ENCODE data around the gene PEX6.
"Not testable (repeated sequence)": the region's sequence is repeated elsewhere in the genome, so short reads cannot be mapped to it uniquely, and the experiment has no call there.

PEX6 gene

GRCh38 chr6:42963179-42963854 is 15.7 kb downstream of the PEX6 start:
- DNase-seq, result no peak

DNA sequence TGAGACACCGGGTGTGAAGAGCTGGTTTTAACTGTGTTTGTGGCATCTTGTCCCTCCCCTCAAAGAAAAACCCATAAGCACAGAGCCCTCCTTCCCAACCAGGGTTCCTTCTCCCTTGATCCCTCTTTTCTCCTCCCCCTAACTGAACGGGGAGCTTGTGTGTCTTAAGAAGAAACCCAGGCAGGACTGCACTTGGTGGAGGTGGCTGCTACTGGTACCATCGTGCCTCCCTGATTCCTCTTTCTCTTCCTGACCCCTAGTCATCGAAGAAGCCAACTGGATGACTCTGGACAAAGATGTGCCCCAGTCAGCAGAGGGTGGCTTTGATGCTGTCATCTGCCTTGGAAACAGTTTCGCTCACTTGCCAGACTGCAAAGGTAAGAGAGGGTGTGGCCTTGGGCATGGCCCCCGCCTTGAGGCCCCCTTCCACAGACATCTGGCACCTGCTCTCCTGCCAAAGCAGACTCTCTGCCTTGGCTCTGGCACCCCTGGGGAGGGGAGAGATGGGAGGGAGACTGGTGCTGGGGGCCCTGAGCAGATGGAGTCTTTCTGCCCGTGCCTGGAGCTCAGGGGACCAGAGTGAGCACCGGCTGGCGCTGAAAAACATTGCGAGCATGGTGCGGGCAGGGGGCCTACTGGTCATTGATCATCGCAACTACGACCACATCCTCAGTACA is 16.3 kb downstream of the PEX6 start:
- DNase-seq, result no peak

- no peak for DNase-seq
Observed at GRCh38 chr6:42962096-42962495, 16.9 kb downstream of the PEX6 start.

DNA sequence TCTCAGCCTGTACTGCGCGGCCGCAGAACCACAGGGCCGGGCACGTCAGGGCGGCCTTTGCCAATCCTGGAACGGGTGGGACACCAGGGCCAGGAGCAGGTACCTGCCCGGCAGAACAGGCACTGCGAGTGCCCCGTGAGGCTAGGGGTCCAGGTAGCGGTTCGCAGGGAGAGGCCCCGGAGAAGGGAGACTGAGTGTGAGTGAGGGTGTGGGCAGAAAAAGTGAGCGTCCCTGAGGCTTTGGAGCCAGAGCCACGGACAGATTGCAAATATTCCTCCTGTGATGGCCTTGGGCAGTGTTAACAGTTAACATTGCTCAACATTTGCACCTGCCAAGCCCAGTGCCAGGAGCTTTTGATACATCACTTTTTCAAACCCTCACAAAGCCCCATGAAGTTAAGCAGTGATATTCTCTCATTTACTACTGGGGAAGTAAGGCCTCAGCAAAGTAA is 17.9 kb downstream of the PEX6 start:
- no peak for DNase-seq

DNA sequence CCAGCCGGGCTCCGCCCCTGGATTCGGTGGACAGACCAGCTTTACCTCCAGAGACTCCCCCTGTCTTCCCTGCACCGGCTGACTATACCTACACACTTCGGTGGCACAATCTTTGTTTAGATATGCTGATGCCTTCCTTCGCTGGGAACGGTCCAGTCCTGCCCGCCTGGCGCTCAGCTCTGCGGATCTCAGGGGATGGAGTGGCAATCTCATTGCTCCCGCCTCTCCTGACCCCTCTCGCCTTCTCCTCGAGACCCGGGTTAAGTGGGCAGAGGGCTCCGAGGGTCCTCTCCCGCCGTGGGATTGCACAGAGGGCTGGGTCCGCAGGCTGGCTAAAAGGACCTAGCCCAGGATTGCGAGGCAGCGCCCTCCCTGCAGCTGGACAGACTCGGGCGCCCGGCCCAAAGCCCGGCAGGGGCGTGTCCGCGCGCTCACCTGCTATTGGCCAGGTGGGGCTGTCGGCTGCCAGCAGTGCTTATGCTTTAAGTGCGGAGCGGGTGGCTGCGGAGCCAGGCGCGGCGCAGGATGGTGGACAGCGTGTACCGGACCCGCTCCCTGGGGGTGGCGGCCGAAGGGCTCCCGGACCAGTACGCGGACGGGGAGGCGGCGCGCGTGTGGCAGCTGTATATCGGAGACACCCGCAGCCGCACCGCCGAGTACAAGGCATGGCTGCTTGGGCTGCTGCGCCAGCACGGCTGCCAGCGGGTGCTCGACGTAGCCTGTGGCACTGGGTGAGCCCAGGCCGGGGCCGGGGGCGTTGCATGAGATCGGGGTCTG is 18.6 kb downstream of the PEX6 start, which contains the start of gene GNMT:
GNMT (plus strand) TSS at position 512 of the 777 bp plus-strand sequence; CDS start at position 526, 14 bp downstream.
- peak; percentile 57 for DNase-seq

DNA sequence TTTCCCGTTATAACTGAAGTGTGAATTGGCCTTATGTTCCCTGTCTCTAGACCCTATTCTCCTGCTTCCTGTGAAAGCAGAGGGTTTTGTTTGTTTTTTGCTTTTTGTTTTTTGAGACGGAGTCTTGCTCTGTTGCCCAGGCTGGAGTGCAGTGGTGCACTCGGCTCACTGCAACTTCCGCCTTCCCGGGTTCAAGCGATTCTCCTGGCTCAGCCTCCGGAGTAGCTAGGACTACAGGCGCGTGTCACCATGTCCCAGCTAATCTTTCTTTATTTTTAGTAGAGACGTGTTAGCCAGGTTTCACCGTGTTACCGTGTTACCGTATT is 19.1 kb downstream of the PEX6 start:
- DNase-seq, result no peak

GRCh38 chr6:42958125-42958524 is 20.9 kb downstream of the PEX6 start:
- DNase-seq, result no peak

DNA sequence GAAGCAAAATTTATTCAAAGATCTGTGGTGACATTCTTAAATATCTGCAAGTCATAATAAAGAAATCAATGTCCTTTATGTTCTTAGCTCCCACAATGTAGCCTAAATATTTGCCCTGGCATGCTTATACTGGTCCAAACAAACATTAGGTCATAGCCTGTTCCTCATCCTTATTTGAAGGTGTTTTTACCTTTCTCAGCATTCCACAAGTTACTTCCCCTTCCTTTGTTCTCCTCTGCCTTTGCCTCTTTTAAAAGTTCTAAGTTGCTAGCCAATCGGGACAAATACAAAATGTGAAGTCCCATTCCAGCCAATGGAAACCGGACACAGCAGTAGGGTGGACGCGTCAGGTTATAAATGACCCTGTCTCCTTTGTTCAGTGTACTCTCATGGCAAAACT is 24.6 kb downstream of the PEX6 start:
- DNase-seq, result not testable (repeated sequence)

DNA sequence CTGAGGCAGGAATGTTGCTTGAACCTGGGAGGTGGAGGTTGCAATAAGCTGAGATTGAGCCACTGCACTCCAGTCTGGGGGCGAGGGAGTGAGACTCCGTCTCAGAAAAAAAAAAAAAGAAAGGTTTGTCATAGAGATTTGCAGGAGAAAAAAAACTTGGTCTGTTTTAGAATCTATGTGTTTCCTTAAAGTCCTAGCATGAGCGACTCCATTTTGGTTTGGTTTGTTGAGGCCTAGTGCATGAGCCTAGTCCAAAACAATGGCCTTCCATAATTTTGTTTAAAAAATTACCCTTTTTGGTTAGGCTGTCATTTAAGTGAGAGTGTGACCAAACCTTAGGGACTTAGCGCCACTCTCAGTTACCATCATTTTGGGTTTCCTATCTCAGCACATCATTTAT is 26.6 kb downstream of the PEX6 start:
- DNase-seq, result no peak

DNA sequence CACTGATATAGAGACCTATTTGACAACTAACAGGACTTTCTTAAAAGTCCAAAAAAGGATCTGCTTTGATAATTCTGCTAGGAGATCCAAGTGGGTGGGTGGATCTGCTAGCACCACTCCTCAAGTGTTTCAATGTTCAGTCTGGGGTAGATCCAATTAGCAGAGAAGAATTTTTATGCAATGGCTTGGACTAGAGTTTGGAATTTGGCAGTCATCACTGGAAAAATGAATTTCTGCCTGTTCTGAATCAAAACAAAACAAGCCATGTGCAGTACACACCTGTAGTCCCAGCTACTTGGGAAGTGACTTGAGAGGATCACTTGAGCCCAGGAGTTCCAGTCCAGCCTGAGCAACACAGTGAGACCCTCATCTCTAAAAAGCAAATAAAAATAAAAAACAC is 31.0 kb downstream of the PEX6 start:
- no peak for DNase-seq

DNA sequence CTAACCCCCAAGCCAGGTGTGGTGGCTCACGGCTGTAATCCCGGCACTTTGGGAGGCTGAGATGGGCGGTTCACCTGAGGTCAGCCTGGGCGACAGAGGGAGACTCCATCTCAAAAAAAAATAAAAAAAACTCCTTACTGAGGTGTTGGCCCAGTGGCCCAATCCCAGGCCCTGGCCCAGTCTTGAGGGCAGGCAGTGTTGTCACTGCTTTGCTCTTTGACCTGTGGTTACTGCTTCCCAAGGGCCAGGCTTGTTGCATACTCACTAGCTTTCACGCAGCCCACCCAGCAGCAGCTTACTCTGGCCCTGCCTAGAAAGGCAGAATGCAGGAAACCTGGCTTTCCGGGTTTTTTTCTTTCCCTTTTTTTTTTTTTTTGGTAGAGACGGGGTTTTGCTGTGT is 36.5 kb downstream of the PEX6 start:
- no peak for DNase-seq

DNA sequence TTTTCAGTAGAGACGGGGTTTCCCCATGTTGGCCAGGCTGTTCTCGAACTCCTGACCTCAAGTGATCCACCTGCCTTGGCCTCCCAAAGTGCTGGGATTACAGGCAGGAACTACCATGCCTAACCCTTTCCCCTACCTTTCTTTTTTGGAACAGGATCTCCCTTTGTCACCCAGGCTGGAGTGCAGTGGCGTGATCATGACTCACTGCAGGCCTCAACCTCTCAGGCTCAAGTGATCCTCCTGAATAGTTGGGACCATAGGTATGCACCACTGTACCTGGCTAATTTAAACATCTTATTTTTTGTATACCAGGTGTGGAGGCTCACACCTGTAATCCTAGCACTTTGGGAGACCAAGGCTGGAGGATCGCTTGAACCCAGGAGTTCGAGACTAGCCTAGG is 37.6 kb downstream of the PEX6 start:
- DNase-seq, result not testable (repeated sequence)

GRCh38 chr6:42940493-42941045 is 38.4 kb downstream of the PEX6 start:
- no peak for DNase-seq

- no peak for DNase-seq
Observed at GRCh38 chr6:42939810-42940167, 39.2 kb downstream of the PEX6 start.

- DNase-seq, result no peak
Observed at GRCh38 chr6:42938987-42939809, 39.8 kb downstream of the PEX6 start.

- no peak for DNase-seq
Observed at GRCh38 chr6:42938428-42938796, 40.6 kb downstream of the PEX6 start.

DNA sequence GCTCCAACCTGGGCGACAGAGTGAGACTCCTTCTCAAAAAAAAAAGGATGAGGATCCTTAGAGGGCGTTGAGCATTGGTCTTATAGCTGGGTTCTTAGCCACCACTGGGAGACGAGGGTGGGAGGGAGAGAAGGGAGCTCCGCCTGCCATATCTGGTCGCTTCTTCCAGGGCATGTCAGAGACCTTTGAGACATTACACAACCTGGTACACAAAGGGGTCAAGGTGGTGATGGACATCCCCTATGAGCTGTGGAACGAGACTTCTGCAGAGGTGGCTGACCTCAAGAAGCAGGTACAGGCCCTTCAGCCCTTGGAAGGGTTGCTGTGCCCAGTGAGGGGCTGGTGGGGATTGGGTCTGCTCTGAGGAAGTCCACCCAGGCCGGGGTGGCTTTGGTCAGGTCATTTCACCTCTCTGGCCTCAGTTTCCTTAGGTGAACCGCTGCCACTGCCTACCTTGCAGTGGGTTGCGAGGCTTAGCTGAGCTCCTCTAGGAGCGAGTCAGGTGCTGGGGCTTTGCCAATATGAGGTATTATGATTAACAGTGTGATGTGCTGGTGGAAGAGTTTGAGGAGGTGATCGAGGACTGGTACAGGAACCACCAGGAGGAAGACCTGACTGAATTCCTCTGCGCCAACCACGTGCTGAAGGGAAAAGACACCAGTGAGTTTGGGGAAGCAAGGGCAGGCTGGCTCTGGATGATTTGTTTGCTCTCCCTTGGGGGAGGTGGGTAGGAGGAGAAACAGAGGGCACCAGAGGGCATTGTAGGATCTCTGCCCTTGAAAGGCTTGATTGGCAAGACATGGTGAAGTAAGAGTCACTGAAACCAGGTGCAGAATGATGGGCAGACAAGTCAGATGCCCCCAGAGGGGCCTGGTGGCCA is 41.2 kb downstream of the PEX6 start:
- no peak for DNase-seq

GRCh38 chr6:42936398-42936797 is 42.6 kb downstream of the PEX6 start:
- no peak for DNase-seq

GRCh38 chr6:42935322-42935721 is 43.7 kb downstream of the PEX6 start:
- no peak for DNase-seq

GRCh38 chr6:42933205-42933604 is 45.8 kb downstream of the PEX6 start:
- DNase-seq, result no peak

GRCh38 chr6:42932412-42932811 is 46.6 kb downstream of the PEX6 start:
- no peak for DNase-seq

DNA sequence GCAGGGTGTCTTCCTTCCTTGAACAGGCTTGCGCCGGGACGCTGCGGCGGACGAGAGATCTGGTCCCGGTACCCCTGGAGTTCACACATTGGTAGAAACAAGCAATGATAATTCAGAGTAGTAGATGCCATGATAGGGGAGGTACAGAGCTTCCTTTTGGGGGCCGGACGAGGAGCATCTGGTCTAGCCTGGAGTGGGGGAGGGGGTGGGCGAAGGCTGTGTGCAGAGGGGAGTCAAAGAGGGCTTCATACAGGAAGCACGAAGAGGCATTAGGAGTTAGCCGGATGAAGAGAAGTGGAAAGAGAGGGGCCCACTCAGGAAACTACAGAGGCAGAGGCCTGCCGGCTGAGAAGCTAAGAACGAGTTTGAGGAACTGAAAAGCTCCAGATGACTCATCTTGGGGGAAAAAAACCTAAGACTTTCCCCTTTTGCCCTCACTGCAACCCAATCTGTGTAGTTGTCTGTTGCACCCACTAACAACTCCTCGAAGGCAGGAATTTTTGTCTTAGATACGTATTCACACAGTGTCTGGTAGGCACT is 49.1 kb downstream of the PEX6 start:
- DNase-seq, result no peak

Measured in NCI-H774 (cell line).